Endothelial cell of umbilical vein (primary cell): Measurements from ENCODE around the gene PDE4B. TPM values are rescaled to one million over a fixed set of nuclear protein-coding genes. Genes with fewer than 3 reads are reported as not detected.

Source experiments
- BruUV-seq: library from RNA; stranded (reverse); fragments of 400-500 nt; replicated peaks from 2 replicates; lab custom pipeline; 2021; lab: Mats Ljungman, UMichigan
- CTCF ChIA-PET: fragments of 300-600, 350-600 bp; sonication (Branson Sonifier 250); formaldehyde crosslinking; loops from one replicate; lab custom pipeline; 2021; ENCODE audit warnings: antibody characterized with exemption, inconsistent platforms; lab: Charles Lee
- POLR2A ChIA-PET: fragments of 300-600, 350-600 bp; sonication (Branson Sonifier 250); formaldehyde crosslinking; loops from one replicate; lab custom pipeline; 2021; ENCODE audit warnings: antibody characterized with exemption, inconsistent platforms; lab: Charles Lee
- DNase-seq: peaks from one replicate; pipeline ENCODE4 v3.0.0-alpha.2; 2011; ENCODE audit warnings: low read depth, low spot score
- FAIRE-seq: peaks from 2 replicates; lab custom pipeline; 2011; peaks lifted over from hg19 to GRCh38; lab: Jason Lieb, UNC
- H2AFZ ChIP-seq: 2 replicates; pipeline ENCODE4 v1.6.0; 2012; ENCODE audit warnings: low read depth, low read length, control low read depth, inconsistent platforms
- H3K27ac ChIP-seq: 2 replicates; pipeline ENCODE4 v1.5.1; 2011; ENCODE audit warnings: low read depth, mild to moderate bottlenecking, control low read depth, low read length, moderate library complexity; ENCODE audit not compliant: insufficient read depth
- H3K27me3 ChIP-seq, 2 experiments: 2 replicates each; pipeline versions ENCODE4 v1.6.0 to v1.6.1; 2011; ENCODE audit warnings: low read length in 2 of 2, mixed read lengths in 1 of 2; ENCODE audit not compliant: control insufficient read depth in 2 of 2, insufficient read depth in 2 of 2
- H3K36me3 ChIP-seq, 2 experiments: 2 replicates in 1 of 2; 3 replicates in 1 of 2; pipeline ENCODE4 v1.5.1; 2011; ENCODE audit warnings: low read length in 2 of 2, mild to moderate bottlenecking in 1 of 2, moderate library complexity in 1 of 2; ENCODE audit not compliant: control insufficient read depth in 2 of 2, insufficient read depth in 2 of 2; ENCODE audit errors: extremely low read depth in 1 of 2
- H3K4me1 ChIP-seq: 3 replicates; pipeline ENCODE4 v1.5.1; 2011; ENCODE audit warnings: mild to moderate bottlenecking, low read length; ENCODE audit not compliant: control insufficient read depth, insufficient read depth; ENCODE audit errors: extremely low read depth
- H3K4me2 ChIP-seq: 2 replicates; pipeline ENCODE4 v1.6.1; 2011; ENCODE audit warnings: low read length, control low read depth, mixed read lengths; ENCODE audit not compliant: insufficient read depth
- H3K4me3 ChIP-seq, 3 experiments: fragments of 200-600 bp in 1 of 3; sonication (generic), shearing (Covaris generic) in 1 of 3; replicated peaks in 1 of 3; 2 replicates each; pipeline ENCODE4 v1.5.1; 2011 to 2016; ENCODE audit warnings: control low read depth in 3 of 3, low read length in 3 of 3, mild to moderate bottlenecking in 2 of 3, inconsistent platforms in 1 of 3, low read depth in 1 of 3, moderate library complexity in 1 of 3; ENCODE audit not compliant: insufficient read depth in 1 of 3
- H3K79me2 ChIP-seq: 2 replicates; pipeline ENCODE4 v1.6.0; 2012; ENCODE audit warnings: low read length, inconsistent platforms; ENCODE audit not compliant: control insufficient read depth, insufficient read depth
- H3K9ac ChIP-seq: replicated peaks from 2 replicates; pipeline ENCODE3; 2011; ENCODE audit warnings: low read length, control low read depth; ENCODE audit not compliant: insufficient read depth; ENCODE audit errors: extremely low read depth
- H3K9me1 ChIP-seq: replicated peaks from 3 replicates; pipeline ENCODE4 v1.6.0; 2011; ENCODE audit warnings: mild to moderate bottlenecking, low read length; ENCODE audit not compliant: control insufficient read depth, insufficient read depth; ENCODE audit errors: extremely low read depth
- H3K9me3 ChIP-seq: replicated peaks from 2 replicates; pipeline ENCODE4 v1.5.1; 2012; ENCODE audit warnings: low read length, inconsistent platforms; ENCODE audit not compliant: control insufficient read depth, insufficient read depth
- H4K20me1 ChIP-seq: replicated peaks from 2 replicates; pipeline ENCODE3; 2011; ENCODE audit warnings: mild to moderate bottlenecking, low read length; ENCODE audit not compliant: control insufficient read depth, insufficient read depth; ENCODE audit errors: extremely low read depth
- EZH2 ChIP-seq: IDR thresholded peaks from 2 replicates; pipeline ENCODE4 v1.6.1; 2012; ENCODE audit warnings: borderline replicate concordance, low read depth, mild to moderate bottlenecking, moderate library complexity, low read length, inconsistent platforms; ENCODE audit not compliant: severe bottlenecking
- FOS ChIP-seq: IDR thresholded peaks from 2 replicates; pipeline ENCODE4 v1.6.1; 2011; ENCODE audit warnings: mild to moderate bottlenecking, low read length, moderate library complexity, borderline replicate concordance; ENCODE audit not compliant: insufficient read depth
- GATA2 ChIP-seq: IDR thresholded peaks from 2 replicates; pipeline ENCODE4 v1.7.0; 2011; ENCODE audit warnings: low read depth, mild to moderate bottlenecking, moderate library complexity, mixed read lengths, low read length; ENCODE audit not compliant: insufficient read length, insufficient read depth
- JUN ChIP-seq: IDR thresholded peaks from 2 replicates; pipeline ENCODE4 v1.6.1; 2011; ENCODE audit warnings: borderline replicate concordance, low read depth; ENCODE audit not compliant: insufficient read length, insufficient read depth
- MAX ChIP-seq: IDR thresholded peaks from 2 replicates; pipeline ENCODE4 v1.6.1; 2011; ENCODE audit not compliant: insufficient read depth, insufficient read length
- MYC ChIP-seq: IDR thresholded peaks from one replicate; pipeline ENCODE4 v1.6.1; 2011; ENCODE audit warnings: mild to moderate bottlenecking, low read depth, low read length
- POLR2A ChIP-seq: IDR thresholded peaks from 2 replicates; pipeline ENCODE4 v1.6.1; 2012; ENCODE audit warnings: low read depth, mild to moderate bottlenecking, control low read depth, low read length
- POLR2AphosphoS5 ChIP-seq: IDR thresholded peaks from 2 replicates; pipeline ENCODE4 v1.6.1; 2012; ENCODE audit warnings: low read depth, mild to moderate bottlenecking, control low read depth, low read length, moderate library complexity; ENCODE audit not compliant: insufficient read depth
- dilution Hi-C: fragments of 300-500 bp; cut with MboI; formaldehyde crosslinking; loops from one replicate; pipeline ENCODE4 v1.15.0; 2019; ENCODE audit warnings: low sequenced_read_pairs; ENCODE audit not compliant: extremely low pct_ligation_motif_present
- intact Hi-C: fragments of 100-400 bp; cut with micrococcal nuclease; formaldehyde crosslinking; loops from one replicate; pipeline ENCODE4 v1.10.0; 2022
- polyA plus RNA-seq, 4 experiments: library from polyadenylated mRNA; depleted of rRNA in 3 of 4; stranded (reverse) in 3 of 4; unstranded in 1 of 4; fragments of >200 nt; gene quantifications; 2 replicates each; pipeline versions ENCODE4 v1.2.1 to v1.2.3, GENCODE V29; 2011 to 2012; ENCODE audit warnings: missing spikeins in 1 of 4
- total RNA-seq: library from RNA; stranded (reverse); gene quantifications from 2 replicates; pipeline ENCODE4 v1.2.3, GENCODE V29; 2021
- TF ChIP-seq, protein P1 (sequence below), 2 donors: IDR thresholded peaks; 1 replicate in 1 of 2; 2 replicates in 1 of 2; pipeline ENCODE4 v1.5.1; 2011; ENCODE audit warnings: low read length in 2 of 2, mild to moderate bottlenecking in 2 of 2, moderate library complexity in 2 of 2, control low read depth in 1 of 2, inconsistent platforms in 1 of 2, low read depth in 1 of 2; ENCODE audit not compliant: insufficient read depth in 1 of 2; ENCODE audit errors: extremely low read depth in 1 of 2

Gene PDE4B
- total and polyA plus RNA-seq, 2 donors (not counting 3 experiments of a cell fraction or from before 2014, with no cell fraction given): 63.5 to 69.8 TPM

DNA sequence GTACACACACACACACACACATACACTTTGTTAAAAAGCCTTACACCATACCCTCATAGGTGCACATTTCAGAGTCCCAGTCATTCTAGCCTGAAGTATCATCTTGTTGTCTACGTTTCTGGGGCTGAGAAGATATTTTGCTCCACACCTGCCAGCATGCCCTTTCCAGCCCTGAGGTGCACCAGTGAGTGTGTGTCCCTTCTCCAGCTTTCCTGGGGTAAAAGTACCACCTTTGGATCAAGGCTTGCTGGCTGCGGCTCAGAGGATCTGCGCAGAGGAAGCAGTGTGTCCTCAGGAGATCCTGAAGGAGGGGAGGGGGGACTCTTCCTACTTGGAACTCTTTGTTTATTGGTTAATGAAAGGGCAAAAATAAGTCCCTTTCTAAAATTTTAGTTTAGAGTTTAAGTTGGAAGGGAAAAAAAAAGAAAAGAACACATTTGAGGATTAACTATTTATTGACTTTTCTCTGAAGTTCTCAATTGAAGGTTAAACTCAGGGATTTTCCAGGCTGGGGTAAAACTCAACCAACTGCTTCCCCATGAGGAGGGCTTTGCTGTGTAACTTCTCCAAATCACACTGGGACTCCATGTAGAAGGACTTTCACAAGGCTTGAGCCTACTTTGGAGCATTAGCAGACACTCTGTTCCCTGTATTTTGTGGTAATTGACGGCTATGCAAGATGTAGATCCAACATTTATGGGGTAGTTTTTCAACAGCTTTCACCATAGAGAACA lies 540.9 kb downstream of the PDE4B start:
- Histone ChIP-seq H3K79me2 (peaks cover 60% of the 10 kb centered on the region), H3K4me3 (peak overlapping the region; percentile 77 to 98 (median 92)), H3K9ac (peak overlapping the region; percentile 100), H3K36me3 (peaks cover 0 to 4% of the 10 kb centered on the region in 2 experiments), H3K4me1 (peaks cover 45% of the 10 kb centered on the region), H3K27me3 (no peaks in the 10 kb centered on the region), H3K9me1 (no peaks in the 10 kb centered on the region), H3K4me2 (peak overlapping the region; percentile 100), H4K20me1 (no peaks in the 10 kb centered on the region), H3K9me3 (no peaks in the 10 kb centered on the region), H3K27ac (peak overlapping the region; percentile 95), H2AFZ (no peak overlapping the region)
- intact Hi-C loops (loop anchor here (10.0 kb wide), 1 partner anchor 601 kb away; no protein-coding TSS in a partner anchor), dilution Hi-C loops (loop anchor here (25.0 kb wide), 1 partner anchor 204 kb away; the partner anchor contains the start of gene SGIP1)
- no TSS peak for BruUV-seq
- no peak for TF ChIP-seq MYC
- no peak for TF ChIP-seq FOS
- TF ChIP-seq JUN: no peak
- TF ChIP-seq EZH2: no peak
- TF ChIP-seq, protein P1, sequence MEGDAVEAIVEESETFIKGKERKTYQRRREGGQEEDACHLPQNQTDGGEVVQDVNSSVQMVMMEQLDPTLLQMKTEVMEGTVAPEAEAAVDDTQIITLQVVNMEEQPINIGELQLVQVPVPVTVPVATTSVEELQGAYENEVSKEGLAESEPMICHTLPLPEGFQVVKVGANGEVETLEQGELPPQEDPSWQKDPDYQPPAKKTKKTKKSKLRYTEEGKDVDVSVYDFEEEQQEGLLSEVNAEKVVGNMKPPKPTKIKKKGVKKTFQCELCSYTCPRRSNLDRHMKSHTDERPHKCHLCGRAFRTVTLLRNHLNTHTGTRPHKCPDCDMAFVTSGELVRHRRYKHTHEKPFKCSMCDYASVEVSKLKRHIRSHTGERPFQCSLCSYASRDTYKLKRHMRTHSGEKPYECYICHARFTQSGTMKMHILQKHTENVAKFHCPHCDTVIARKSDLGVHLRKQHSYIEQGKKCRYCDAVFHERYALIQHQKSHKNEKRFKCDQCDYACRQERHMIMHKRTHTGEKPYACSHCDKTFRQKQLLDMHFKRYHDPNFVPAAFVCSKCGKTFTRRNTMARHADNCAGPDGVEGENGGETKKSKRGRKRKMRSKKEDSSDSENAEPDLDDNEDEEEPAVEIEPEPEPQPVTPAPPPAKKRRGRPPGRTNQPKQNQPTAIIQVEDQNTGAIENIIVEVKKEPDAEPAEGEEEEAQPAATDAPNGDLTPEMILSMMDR (IDR thresholded peaks at IDR 0.05; ENCODE audit: extremely low read depth in 1 of 2, insufficient read depth in 1 of 2, low read depth in 1 of 2, low read length in 2 of 2): no peak
- TF ChIP-seq POLR2A: peak; percentile 83
- no peak for TF ChIP-seq GATA2
- peak; percentile 49 for TF ChIP-seq POLR2AphosphoS5
- TF ChIP-seq MAX: no peak
- CTCF ChIA-PET: interaction anchor here (0.7 to 4.1 kb wide), 9 partner anchors 27 to 170 kb away, joined by 3 to 51 read pairs (median 3); no protein-coding TSS in a partner anchor
- DNase-seq (peak; percentile 80), FAIRE-seq (no peak)
- POLR2A ChIA-PET: interaction anchor here (1.0 to 1.7 kb wide), 2 partner anchors 10 to 37 kb away, joined by 4 to 5 read pairs; no protein-coding TSS in a partner anchor
